HG02798 (cell line): ENCODE data around the gene IGSF9B.

ENCODE experiments used
- ATAC-seq: cut with Tn5 transposase; IDR thresholded peaks from one replicate; pipeline ENCODE4 v1.9.1; 2021; ENCODE audit warnings: mild to moderate bottlenecking; ENCODE audit not compliant: unreplicated experiment, poor library complexity

The IGSF9B gene

DNA sequence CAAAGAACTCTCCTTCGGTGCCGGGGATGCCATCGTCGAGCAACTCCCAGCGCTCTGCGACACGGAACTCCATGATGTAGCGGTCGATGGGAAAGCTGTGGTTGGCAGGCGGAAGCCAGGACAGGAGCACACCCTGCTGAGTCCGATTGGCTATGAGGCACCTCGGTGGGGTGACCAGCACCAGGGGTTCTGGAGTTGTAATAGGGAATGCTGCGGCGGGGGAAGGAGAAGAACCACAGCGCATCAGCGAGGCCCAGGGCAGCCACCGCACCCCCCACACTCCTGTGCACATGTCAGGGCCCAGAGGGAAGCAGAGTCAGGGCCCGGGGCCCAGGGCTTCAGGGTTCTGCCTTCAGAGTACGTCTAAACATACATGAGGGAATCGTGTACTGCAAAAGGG lies 31.0 kb downstream of the IGSF9B start:
- ATAC-seq = no peak

DNA sequence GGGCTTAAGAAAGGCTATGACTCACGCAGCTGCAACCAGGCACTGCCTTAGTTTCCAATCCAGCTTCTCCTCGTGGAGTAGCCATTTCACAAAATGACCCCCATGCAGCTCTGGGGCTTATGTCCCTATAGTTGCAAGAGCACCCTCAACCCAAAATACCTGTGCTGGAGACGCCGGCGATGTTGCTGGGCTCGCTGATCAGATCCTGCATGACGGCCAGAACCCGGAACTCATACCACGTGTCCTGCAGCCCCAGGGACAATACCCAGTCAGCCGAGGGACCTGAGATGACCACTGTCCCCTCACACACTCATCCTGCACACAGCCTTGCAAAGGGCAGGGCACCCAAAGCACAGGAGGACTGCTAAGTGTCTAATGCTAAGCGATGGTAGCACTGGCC lies 32.1 kb downstream of the IGSF9B start:
- no peak for ATAC-seq

DNA sequence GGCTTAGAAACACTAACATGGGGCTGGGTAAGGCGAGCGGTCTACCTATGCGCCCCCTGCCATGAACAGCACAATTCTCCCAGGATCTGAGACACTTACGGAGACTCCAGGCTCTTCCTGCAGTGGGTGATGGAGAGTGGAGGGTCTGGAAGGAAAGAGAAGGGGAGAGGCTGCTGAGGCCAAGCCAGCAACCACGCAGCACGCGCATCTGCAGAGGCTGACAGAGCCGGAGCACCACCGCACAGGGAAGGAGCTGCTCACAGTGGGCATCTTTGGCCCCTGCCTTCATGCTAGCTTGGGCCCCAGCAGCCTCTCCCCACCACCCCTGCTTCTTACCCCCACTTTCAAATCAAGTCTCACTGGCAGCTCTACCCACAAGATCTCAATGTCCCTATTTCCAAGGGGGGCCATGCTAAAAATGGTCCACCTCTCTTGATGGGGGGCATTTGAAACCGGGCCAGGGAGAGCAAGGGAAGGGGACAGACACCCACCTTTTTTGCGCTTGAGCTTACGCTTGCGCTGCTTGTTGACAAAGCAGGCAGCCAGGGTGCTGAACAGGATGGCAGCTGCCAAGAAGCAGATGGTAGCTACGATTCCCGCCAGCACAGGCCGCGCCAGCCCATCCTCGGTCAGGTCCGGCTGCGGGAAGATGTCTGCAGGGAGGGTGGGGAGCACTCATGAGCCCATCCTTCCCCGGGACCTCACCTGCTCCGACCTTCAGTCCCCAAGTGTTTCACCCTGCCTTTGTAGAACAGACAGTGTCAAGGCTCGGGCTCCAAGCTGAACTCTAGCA lies 34.5 kb downstream of the IGSF9B start:
- no peak for ATAC-seq

DNA sequence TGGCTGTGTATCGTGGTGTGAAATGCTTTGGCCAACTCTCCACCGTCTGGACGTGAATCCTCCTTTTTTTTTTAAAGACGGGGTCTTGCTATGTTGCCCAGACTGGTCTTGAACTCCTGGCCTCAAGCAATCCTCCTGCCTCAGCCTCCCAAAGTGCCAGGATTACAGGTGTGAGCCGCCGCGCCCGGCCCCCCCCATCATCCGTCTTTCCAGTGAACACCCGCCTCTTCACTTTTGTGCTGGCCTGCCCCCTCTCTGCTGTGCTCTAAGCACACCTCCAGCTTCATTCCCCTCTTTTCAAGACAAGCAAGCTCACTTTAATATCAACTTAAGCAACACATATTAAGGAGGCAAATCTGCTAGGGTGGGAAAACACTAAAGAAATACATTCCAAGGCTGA lies 35.3 kb downstream of the IGSF9B start:
- no peak for ATAC-seq

DNA sequence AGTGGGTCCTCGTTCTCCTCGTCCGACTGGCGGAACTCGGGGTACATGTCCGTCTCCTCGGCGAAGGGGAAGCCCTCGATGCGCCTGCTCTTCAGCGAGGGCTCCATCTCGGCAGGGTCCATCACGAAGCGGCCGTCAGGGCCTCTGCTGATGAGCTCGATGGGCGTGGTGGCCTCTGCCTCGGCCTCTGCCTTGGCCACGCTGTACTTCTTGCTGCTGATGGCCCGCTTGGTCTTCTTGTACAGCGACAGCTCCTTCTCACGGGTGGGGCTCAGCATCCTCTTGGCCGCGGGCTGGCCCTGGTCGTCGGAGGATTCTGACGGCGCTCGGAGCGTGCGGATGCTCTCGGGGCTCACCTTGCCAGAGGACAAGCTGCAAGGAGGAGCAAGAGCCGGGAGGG lies 35.7 kb downstream of the IGSF9B start:
- ATAC-seq = no peak

DNA sequence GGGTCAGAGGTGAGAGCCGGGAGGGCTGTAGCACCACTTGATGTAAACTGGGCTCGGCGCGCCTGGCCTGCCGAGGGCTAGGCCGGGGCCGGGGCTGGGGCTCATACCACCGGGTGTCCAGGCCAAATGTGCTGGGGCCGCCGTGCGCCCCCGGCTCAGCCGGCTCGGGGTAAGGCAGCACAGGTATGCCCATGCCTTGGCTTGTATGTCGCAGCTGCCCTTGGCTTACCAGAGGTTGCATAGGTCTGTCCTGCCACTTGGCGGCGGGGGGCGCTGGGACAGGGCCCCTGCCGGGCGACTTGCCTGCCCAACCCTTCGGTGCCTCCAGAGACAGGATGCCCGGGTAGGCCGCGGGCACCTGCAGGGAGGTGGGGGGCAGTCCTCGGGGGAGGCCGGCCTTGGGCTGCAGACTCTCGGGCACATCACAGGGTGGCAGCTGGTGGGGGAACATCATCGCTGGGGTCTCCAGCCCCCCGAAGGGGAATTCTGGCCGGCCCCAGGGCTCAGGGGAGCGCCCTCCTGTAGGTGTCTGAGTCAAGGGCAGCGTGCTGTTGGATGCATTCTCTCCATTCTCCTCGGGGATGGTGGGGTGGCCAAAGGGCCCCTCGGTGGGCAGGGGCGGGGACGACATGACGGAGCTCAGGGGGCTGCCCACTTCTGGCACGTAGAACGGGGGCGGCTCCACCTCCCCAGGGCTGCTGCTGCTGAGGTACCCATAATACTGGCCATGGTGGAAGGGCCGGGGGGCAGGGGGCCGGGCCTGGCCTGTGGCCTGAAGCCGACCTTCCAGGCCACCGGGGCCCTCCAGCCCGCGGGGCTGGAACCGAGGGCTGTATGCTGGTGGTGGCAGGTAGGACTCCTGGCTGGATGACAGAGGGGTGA lies 36.4 kb downstream of the IGSF9B start:
- no peak for ATAC-seq

DNA sequence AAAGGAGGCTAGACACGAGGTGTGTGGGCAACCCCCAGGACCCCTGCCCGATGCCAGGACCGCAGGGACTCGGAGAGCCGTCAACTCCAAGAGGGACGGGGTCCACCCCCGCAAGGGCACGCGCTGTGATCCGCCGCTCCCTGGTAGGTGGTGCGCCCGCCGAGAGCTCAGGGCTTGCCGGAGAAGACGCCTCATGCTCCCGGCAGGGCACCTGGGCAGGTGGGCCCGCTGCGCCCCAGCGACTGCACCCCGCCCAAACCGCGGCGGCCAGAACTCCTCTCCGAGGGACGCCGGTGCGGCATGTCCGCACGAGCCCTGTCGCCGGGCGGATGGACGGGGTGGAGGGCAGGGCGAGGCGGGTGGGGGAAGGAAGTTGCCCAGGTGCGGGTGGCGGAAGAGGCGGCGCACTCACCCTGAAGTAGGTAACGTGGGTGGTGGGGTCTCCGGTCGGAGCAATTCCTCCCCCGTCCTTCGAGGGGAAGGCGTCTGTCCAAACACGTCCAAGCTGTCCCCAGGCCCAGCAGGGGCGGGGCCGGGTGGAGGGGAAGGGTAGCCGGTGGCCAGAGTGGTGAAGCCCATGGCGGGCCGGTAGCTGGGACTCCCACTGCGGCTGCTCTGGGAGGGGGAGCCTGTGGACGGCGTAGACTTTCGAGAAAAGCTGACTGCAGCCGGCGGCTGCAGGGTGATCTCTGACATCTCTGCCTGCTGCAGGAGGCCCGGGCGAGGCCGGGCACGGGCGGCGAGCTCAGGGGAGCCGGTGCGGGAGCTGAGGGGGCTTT lies 37.2 kb downstream of the IGSF9B start:
- no peak for ATAC-seq

DNA sequence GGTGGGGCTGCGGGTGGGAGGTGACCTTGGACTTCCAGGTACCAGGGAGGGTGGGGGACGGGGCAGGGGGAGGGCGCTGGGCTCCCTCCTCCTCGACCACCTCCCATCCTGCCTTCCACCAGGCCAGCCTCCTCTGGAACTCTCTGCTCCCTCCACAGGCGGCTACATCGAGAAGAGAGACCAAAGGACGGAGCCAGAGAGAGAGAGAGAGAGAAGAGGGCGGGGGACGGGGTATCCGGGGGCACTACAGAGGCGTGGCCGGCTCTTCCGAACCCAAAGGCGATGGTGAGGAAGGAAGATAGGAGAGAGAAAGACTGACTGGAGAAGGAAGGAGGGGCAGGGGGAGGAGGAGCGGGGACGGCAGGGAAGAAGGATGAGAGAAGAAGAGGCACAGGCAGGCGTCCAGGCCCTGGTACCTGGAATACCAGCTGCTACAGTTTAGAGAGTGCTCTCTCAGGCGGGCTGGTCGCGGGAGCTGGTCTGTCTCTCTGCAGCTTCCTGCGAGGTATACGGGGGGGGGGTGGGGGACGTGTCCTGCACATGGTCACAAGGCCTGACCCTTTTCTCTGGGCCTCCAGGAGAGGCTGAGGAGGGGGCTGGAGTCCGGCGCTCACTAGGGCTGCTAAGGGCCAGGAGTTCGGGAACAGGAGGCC lies 38.0 kb downstream of the IGSF9B start:
- ATAC-seq = no peak

DNA sequence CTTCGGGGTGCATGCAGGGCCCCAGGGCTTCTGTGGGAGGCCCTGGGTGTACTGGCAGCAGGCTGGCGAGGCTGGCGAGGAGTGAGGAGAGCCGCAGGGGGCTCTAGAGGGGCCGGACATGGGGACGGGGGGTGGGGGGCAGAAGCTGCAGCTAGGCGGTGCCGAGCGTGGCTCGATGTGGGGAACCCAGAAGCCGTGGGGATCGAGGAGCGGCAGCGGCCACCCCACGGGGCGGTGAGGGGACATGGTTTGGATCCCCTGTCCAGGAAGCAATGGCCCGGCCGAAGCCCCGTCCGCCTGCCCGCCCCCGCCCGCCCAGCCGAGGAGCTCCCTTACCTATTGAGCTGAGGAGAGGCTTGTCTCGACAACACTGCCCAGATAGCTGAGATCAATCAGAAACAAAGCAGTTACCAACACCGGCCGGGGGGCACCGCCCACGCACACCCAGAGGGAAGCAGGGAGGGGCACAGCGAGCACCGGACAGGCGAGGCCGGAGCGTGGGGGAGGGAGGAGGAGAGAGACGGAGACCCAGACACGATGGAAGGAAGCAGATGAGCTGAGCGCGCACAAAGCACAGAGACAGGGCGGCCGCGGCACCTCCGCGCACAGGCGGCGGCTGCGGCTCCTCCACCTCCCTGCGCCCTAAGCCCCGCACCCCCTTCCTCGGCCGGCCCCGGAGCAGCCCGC lies 38.7 kb downstream of the IGSF9B start:
- no peak for ATAC-seq

DNA sequence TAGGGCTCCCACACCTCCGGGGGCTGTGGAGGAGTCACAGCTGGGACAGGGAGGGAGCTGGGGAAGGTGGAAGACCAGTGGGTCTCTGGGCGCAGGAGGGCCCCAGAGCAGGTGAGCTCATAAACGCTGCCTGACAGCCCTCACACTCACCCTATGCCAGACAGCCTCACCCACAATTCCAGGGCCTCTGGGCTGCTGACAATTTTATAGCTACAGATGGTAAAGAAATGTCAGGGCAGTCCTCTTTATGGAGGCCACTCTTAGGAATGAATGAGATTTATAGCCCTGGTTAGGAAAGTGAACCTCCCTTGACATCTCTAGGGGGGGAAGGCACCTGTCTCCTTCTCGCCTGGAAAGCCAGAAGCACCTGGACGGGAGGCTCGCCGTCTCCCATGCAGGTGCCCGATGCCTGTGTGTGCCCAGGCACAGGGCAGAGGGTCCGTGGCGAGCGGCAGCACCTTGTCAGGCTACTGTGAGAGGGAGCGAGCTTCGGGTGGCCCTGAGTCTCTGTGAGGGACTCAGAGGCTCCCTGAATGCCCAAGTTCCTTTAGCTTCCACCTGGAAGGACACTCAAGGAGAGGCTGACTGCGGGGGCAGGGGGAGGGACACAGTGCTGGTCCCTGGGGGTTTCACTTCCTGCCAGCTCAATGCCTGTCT lies 39.9 kb downstream of the IGSF9B start:
- no peak for ATAC-seq

DNA sequence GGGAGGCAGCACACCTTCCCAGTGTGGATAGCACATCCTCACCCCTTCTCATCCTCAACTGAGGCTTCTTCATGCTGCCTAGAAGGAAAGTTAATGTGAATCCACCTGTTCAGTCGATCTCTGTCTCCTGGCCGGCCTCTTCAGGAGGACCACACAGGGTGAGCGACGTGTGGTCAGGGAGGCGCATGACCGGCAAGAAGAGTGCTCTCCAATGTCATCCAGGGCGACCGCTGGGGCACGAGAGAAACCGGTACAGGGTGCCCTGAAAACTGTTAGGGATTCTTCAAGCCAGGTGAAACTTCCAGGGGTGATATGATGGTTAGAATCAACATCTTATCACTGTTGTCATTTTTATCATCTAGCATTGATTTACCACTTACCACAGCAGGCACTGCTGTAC lies 43.0 kb downstream of the IGSF9B start:
- no peak for ATAC-seq

DNA sequence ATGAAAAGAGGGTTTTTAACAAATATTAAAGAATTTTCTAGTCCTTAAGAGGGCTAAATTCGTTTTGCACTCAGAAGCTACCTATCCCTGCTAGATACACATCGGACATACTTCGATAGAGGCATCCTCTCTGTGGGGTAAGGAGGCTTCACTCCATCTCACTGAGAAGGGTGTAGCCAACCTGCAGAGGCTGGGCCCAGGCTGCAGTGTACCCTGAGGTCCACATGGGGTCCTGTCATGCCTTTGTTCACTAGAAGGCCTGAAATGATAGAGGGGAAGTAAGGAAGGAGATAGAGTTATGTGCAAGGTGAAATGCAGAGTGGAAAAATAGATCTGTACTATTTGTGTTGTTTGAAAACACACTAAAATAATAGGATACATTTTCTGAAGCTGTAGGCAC lies 45.6 kb downstream of the IGSF9B start:
- no peak for ATAC-seq

DNA sequence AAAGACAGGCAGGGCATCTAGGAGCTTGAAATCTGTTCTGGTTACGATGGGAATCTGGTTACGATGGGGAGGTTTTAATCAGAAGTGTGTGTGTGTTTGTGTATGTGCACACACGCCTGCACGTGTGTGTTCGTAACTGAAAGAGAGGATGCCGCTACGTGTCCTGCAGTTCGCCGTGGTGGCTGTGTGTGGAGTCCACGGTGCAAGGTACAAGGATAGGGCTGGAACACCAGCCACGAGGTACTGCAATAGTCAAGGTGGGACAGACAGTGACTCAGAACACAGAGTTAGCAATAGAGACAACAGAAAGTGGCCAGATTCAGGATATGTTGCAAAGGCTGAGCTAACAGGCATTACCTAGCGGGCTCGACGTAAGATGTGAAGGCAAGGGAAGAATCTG lies 46.7 kb downstream of the IGSF9B start:
- ATAC-seq = no peak

DNA sequence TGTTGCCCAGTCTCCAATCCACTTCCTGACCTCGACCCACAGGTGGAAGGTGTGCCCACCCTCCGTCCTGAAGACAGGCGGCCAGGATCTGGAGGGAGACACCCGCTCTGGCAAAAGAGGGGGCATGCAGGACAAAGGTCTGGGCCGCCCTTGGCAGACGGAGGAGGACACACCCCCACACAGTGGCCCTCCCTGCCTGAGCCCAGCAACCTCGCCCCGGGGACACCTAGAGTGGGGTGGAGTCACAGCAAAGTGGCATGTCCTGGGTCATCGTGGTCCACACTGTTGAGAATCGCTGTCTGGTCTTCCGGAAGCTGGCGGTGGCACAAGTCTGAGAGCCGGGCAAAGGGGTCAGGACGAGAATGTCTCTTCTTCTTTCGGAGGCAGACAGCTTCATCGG lies 47.9 kb downstream of the IGSF9B start:
- no peak for ATAC-seq

DNA sequence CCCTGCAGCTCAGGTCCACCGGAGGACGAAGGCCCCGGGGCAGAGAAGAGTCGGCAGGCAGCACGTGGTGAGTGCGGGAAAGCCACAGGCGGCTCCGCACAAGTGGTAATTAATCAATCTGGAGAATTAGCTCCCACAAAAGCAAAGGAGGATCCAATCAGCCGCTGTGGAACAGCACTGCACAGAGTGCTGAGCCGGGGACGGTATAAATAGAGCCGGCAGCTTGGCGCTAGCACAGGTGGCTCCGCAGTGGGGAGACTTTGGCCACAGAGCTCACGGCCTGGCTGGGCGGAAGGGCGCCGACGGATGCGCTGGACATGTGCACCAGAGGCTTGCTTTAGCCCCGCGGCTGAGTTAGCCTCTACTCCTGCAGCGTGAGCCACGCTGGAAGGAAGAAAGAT lies 48.9 kb downstream of the IGSF9B start:
- ATAC-seq = no peak

DNA sequence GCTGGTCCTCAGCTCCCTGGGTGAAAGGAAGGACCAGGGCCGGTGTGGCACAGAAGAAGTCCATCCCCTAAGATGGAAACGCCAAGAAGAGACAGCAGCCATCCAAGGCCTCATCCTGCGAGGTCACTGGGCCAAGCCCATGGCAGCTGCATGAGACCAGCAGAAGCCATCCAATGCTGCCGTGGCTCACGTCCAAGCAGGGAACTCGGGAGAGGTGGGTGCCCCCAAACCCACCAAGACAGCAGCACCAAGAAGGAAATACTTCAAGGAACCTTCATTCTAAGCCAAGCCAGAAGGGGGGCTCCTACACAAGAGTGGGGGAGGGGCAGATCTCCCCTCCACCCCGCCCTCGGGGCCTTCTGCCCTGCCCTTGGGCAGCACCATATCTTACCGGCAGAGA lies 49.6 kb downstream of the IGSF9B start:
- no peak for ATAC-seq

DNA sequence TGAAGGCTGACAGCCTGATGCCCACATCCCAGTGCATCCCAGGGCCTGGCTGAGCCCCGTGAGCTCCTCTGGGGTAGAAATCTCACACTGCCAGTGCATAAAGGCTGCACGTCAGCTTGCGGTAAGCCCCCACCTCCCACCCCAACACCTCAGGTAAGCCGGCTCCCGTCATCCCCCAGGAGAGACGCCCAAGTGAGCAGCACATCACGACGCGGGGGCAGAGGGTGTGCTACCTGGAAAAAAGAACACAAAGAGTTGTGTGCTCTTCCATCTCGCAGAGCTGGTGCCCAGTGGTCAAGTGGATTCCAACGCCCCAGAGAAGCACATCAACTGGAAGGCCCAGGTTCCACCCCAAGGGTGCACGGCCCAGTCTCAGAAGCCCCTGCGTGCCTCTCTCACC lies 50.0 kb downstream of the IGSF9B start:
- ATAC-seq = no peak

DNA sequence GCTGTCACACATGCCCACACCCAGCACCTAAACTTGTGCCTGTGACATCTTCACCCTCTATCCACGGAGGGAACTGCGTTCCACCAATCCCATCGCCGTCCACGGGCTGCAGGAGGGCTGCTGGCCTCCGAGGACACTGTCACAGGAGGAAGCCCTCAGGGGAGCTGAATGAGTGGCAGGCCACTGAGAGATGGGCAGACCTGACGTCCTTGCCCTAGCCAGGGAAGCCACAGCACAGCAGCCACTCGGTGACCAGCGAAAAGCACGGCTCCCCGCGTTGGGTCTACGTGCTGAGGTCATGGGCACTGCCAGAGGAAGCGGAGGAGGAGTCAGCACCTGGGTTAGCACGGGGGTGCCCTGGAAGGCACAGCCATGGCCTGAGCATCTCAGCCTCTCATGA lies 50.5 kb downstream of the IGSF9B start:
- no peak for ATAC-seq

DNA sequence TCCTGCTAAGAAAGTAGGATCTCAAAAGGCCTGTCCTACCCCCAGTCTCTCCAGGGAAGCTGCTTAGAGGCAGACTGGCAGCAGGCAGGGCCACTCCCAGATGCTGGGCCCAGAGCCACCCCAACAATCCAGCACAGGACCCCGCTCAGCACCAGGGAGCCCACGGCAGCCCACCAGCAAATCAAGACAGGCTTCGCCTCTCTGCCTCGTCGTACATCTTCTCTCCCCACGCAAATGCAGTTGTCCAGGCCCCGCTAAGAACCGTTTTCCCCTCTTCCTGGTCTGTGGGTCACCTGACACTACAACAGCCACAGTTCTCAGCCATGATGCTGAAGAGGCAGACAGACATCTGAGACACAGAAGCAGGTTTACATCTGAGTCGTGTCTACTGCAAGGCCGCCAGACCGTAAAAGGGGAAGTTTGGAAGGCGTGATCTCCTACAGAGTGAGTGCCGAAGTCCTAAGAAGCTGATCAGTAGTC lies 51.1 kb downstream of the IGSF9B start:
- no peak for ATAC-seq
